Measurements from ENCODE around the gene B4GALNT4. TPM values are rescaled to one million over a fixed set of nuclear protein-coding genes. Genes with fewer than 3 reads are reported as not detected.
A peak's percentile ranks its signal among the peaks of the same experiment; 100 is the strongest.
"Not testable (repeated sequence)": the region's sequence is repeated elsewhere in the genome, so short reads cannot be mapped to it uniquely, and the experiment has no call there.

B4GALNT4 gene
- total and polyA plus RNA-seq, 7 donors: 1.4 to 9.1 (median 5.5) TPM; not detected in 1

GRCh38 chr11:331358-332060 is 37.8 kb upstream of the B4GALNT4 start:
- no peak for TF ChIP-seq POLR2AphosphoS5 (IDR thresholded peaks at IDR 0.05)
- TF ChIP-seq EP300 (IDR thresholded peaks at IDR 0.05): no peak
- TF ChIP-seq POLR2A (IDR thresholded peaks at IDR 0.05): no peak
- TF ChIP-seq, protein P1, sequence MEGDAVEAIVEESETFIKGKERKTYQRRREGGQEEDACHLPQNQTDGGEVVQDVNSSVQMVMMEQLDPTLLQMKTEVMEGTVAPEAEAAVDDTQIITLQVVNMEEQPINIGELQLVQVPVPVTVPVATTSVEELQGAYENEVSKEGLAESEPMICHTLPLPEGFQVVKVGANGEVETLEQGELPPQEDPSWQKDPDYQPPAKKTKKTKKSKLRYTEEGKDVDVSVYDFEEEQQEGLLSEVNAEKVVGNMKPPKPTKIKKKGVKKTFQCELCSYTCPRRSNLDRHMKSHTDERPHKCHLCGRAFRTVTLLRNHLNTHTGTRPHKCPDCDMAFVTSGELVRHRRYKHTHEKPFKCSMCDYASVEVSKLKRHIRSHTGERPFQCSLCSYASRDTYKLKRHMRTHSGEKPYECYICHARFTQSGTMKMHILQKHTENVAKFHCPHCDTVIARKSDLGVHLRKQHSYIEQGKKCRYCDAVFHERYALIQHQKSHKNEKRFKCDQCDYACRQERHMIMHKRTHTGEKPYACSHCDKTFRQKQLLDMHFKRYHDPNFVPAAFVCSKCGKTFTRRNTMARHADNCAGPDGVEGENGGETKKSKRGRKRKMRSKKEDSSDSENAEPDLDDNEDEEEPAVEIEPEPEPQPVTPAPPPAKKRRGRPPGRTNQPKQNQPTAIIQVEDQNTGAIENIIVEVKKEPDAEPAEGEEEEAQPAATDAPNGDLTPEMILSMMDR (IDR thresholded peaks at IDR 0.05): no peak
- intact Hi-C loops (cut with DNase I): no loop called here
- Histone ChIP-seq H3K27me3 (no peaks in the 10 kb centered on the region), H3K4me3 (no peak overlapping the region), H3K36me3 (no peaks in the 10 kb centered on the region), H3K9me3 (no peaks in the 10 kb centered on the region), H3K27ac (no peak overlapping the region), H3K4me1 (peaks cover 0 to 29% (median 21%) of the 10 kb centered on the region in 4 donors)
- 80 to 91% methylated on average over 19 of the region's 19 CpGs for WGBS, 2 donors
- peak; percentile 29 for DNase-seq

DNA sequence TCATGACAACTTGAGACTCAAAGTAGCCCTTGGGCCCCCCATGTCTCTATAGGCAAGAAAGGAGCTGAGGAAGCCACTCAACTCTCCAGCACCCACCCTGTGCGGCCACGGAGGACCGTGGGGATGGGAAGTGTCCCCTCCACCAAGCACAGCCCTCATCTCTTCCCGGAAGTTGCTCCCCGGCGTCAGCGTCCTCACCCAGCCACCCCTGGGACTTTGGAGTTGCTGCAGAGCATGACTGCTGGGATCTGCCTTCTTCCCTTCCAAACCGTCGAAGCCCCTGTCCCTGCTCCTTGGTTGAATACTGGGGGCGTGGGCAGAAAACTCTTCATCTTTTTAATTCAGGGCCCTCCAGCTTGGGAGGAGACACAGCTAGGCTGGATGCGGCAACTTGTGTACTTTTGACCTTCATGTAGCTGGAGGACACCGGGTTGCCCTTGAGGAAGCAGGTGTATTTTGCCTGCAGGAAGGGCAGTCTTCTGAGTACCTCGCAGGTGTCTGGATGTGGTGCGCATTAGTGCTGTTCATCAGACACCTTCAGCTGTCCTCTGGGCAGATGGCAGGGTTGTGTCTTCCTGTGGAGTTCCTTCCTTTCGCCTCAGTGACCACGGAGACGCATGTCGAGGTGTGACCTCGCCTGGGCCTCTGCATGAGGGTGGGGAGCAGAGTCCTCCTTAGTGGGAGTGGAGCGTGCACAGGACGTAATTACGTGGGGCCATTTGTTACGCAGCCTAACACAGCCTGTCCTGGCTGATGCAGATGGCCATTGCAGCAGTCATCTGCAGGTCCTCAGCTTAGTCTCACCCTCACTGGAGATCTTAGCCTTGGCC is 36.4 kb upstream of the B4GALNT4 start:
- DNase-seq: peak; percentile 62
- Histone ChIP-seq H3K27me3 (no peaks in the 10 kb centered on the region), H3K9me3 (no peaks in the 10 kb centered on the region), H3K4me3 (no peak overlapping the region), H3K27ac (no peak overlapping the region), H3K4me1 (peaks cover 0 to 19% (median 9%) of the 10 kb centered on the region in 4 donors), H3K36me3 (no peaks in the 10 kb centered on the region)
- TF ChIP-seq EP300 (IDR thresholded peaks at IDR 0.05): no peak
- TF ChIP-seq POLR2AphosphoS5 (IDR thresholded peaks at IDR 0.05): no peak
- no peak for TF ChIP-seq POLR2A (IDR thresholded peaks at IDR 0.05)
- TF ChIP-seq, protein P1 (IDR thresholded peaks at IDR 0.05): no peak
- intact Hi-C loops (cut with DNase I): no loop called here
- whole genome bisulfite sequencing, 2 donors: 89 to 91% methylated on average over 23 of the region's 23 CpGs

- intact Hi-C loops (cut with DNase I); H3K27ac ChIP-seq; H3K9me3 ChIP-seq; H3K36me3 ChIP-seq; H3K27me3 ChIP-seq; H3K4me3 ChIP-seq: not testable (repeated sequence)
- peaks cover 0 to 15% (median 7%) of the 10 kb centered on the region in 4 donors for H3K4me1 ChIP-seq
- WGBS, 2 donors: 87 to 88% methylated on average over 17 of the region's 17 CpGs
- DNase-seq: peak; percentile 48
These were observed 35.6 kb upstream of the B4GALNT4 start for GRCh38 chr11:333616-334263.

DNA sequence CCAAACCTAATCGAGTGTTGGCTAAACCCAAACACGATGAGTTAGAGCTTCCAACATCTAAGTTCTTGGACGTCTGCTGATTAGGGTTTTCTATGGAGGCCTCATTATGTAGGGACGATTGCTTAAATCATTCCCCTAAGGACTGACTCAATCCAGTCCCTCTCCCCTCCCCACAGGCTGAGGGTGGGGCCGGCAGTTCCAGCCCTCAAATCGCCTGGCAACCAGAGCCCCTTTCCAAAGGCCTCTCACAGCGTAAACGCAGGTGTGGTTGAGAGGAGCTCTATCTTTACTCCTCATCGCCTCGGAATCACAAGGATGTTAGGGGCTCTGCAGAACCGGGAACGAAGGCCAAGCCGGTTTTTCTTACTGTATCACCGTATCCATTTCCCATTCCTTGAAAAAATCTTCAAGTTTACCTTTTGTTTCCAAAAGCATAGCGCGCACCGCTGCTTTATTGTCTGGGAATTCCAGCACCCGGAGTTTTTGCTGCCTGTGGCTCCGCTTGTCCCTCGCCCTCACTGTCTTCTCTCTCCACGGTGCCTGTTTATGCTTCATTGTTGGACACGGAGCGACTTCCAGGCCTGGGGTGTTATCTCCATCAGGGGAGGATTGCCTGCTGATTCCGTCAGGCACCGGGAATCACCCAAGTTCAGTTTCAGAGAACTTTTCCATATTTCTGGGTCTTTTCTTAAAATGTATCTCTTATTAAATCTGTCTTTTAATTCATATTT is 34.9 kb upstream of the B4GALNT4 start:
- Histone ChIP-seq H3K9me3 (no peaks in the 10 kb centered on the region), H3K36me3 (no peaks in the 10 kb centered on the region), H3K27me3 (no peaks in the 10 kb centered on the region), H3K4me3 (no peak overlapping the region), H3K27ac (peak overlapping the region in 2 of 4 donors; percentile 5 to 8), H3K4me1 (peaks cover 0 to 15% (median 7%) of the 10 kb centered on the region in 4 donors)
- 69 to 75% methylated on average over 25 of the region's 25 CpGs for WGBS, 2 donors
- peak; percentile 75 for DNase-seq
- intact Hi-C loops (cut with DNase I): no loop called here
- TF ChIP-seq EP300 (IDR thresholded peaks at IDR 0.05): no peak
- TF ChIP-seq, protein P1 (IDR thresholded peaks at IDR 0.05): no peak
- TF ChIP-seq POLR2A (IDR thresholded peaks at IDR 0.05): no peak
- TF ChIP-seq POLR2AphosphoS5 (IDR thresholded peaks at IDR 0.05): no peak
